ENCODE measurements around the gene WNK4. TPM values are rescaled to one million over a fixed set of nuclear protein-coding genes. Genes with fewer than 3 reads are reported as not detected.

WNK4 gene
- total RNA-seq, 6 experiments from 2014 or later, result 22.2 to 33.0 (median 24.3) TPM

GRCh38 chr17:42787266-42787665, 6.9 kb downstream of the WNK4 start:
- Mint-ChIP-seq H3K9me3 (no peaks in the 10 kb centered on the region), H3K27ac (no peak overlapping the region), H3K4me1 (ENCODE audit: low read depth) (peaks cover 26% of the 10 kb centered on the region), H3K27me3 (ENCODE audit: insufficient read depth) (no peaks in the 10 kb centered on the region; the same call in 1 of the 2 replicates), H3K4me3 (no peak overlapping the region), H3K36me3 (ENCODE audit: low read depth) (peaks cover 59% of the 10 kb centered on the region)
- TF ChIP-seq, protein P1, sequence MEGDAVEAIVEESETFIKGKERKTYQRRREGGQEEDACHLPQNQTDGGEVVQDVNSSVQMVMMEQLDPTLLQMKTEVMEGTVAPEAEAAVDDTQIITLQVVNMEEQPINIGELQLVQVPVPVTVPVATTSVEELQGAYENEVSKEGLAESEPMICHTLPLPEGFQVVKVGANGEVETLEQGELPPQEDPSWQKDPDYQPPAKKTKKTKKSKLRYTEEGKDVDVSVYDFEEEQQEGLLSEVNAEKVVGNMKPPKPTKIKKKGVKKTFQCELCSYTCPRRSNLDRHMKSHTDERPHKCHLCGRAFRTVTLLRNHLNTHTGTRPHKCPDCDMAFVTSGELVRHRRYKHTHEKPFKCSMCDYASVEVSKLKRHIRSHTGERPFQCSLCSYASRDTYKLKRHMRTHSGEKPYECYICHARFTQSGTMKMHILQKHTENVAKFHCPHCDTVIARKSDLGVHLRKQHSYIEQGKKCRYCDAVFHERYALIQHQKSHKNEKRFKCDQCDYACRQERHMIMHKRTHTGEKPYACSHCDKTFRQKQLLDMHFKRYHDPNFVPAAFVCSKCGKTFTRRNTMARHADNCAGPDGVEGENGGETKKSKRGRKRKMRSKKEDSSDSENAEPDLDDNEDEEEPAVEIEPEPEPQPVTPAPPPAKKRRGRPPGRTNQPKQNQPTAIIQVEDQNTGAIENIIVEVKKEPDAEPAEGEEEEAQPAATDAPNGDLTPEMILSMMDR (IDR thresholded peaks at IDR 0.05), result no peak
- no peak for DNase-seq

- Mint-ChIP-seq H3K4me3 (no peak overlapping the region), H3K4me1 (ENCODE audit: low read depth) (peaks cover 4% of the 10 kb centered on the region), H3K9me3 (no peaks in the 10 kb centered on the region), H3K27ac (no peak overlapping the region), H3K36me3 (ENCODE audit: low read depth) (peaks cover 46% of the 10 kb centered on the region), H3K27me3 (ENCODE audit: insufficient read depth) (no peaks in the 10 kb centered on the region; the same call in 1 of the 2 replicates)
- TF ChIP-seq, protein P1 (IDR thresholded peaks at IDR 0.05), result no peak
- DNase-seq, result no peak
Observed at GRCh38 chr17:42791948-42792347, 11.5 kb downstream of the WNK4 start.

GRCh38 chr17:42792545-42792944, 12.1 kb downstream of the WNK4 start:
- Mint-ChIP-seq H3K4me1 (ENCODE audit: low read depth) (peaks cover 10% of the 10 kb centered on the region), H3K27me3 (ENCODE audit: insufficient read depth) (no peaks in the 10 kb centered on the region; the same call in 1 of the 2 replicates), H3K4me3 (no peak overlapping the region), H3K9me3 (no peaks in the 10 kb centered on the region), H3K27ac (no peak overlapping the region), H3K36me3 (ENCODE audit: low read depth) (peaks cover 42% of the 10 kb centered on the region)
- no peak for DNase-seq
- TF ChIP-seq, protein P1 (IDR thresholded peaks at IDR 0.05), result no peak

DNA sequence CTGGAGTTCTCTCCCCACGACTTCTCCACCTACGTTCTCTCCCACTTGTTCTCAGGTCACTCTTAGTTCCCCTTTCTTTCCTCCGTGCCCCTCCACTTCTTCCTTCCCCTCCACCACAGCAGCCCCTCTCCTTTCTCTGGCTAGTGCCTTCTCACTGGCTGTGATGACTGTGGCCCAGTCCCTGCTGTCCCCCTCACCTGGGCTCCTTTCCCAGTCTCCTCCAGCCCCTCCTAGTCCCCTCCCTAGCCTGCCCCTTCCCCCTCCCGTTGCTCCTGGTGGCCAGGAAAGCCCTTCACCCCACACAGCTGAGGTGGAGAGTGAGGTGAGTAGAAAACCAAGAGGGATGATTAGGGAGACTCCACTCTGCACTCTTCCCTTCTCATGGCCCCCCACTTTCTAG, 14.7 kb downstream of the WNK4 start:
- H3K27ac Mint-ChIP-seq, result no peak overlapping the region
- H3K27me3 Mint-ChIP-seq (ENCODE audit: insufficient read depth), result peaks cover 7% of the 10 kb centered on the region
- TF ChIP-seq, protein P1 (IDR thresholded peaks at IDR 0.05), result no peak
- peaks cover 27% of the 10 kb centered on the region for H3K36me3 Mint-ChIP-seq (ENCODE audit: low read depth)
- H3K4me1 Mint-ChIP-seq (ENCODE audit: low read depth), result peaks cover 23% of the 10 kb centered on the region
- H3K4me3 Mint-ChIP-seq, result no peak overlapping the region
- H3K9me3 Mint-ChIP-seq, result peaks cover 4% of the 10 kb centered on the region
- no peak for DNase-seq

DNA sequence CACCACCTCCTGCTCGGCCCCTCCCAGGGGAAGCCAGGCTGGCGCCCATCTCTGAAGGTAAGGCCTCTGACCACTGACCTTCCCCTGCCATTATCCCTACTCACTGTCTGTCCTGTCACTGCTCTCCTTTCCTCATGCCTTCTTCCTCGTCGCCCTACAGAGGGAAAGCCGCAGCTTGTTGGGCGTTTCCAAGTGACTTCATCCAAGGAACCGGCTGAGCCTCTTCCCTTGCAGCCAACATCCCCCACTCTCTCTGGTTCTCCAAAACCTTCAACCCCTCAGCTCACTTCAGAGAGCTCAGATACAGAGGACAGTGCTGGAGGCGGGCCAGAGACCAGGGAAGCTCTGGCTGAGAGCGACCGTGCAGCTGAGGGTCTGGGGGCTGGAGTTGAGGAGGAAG, 15.1 kb downstream of the WNK4 start:
- Mint-ChIP-seq H3K4me1 (ENCODE audit: low read depth) (peaks cover 23% of the 10 kb centered on the region), H3K36me3 (ENCODE audit: low read depth) (peaks cover 23% of the 10 kb centered on the region), H3K27ac (no peak overlapping the region; the same call in 1 of the 2 replicates), H3K27me3 (ENCODE audit: insufficient read depth) (peaks cover 10% of the 10 kb centered on the region), H3K4me3 (no peak overlapping the region), H3K9me3 (peaks cover 4% of the 10 kb centered on the region)
- TF ChIP-seq, protein P1 (IDR thresholded peaks at IDR 0.05), result no peak
- DNase-seq, result no peak

All from HFFc6 (cell line).